ENCODE results near the gene CALN1. TPM values are rescaled to one million over a fixed set of nuclear protein-coding genes. Genes with fewer than 3 reads are reported as not detected.

Gene CALN1
- total RNA-seq, 5 donors from 2014 or later (not counting 1 experiment from before 2014, with no cell fraction given) = 0.03 to 0.26 (median 0.05) TPM

GRCh38 chr7:72435925-72436480, 23.9 kb upstream of the CALN1 start:
- CTCF ChIA-PET = no interaction called here
- H3K4me3 Mint-ChIP-seq = no peak overlapping the region

GRCh38 chr7:72435366-72435765, 23.2 kb upstream of the CALN1 start:
- Histone ChIP-seq H3K4me3 (ENCODE audit: control insufficient read depth in 1 of 2, extremely low read depth in 1 of 2, low read length in 1 of 2) (no peak overlapping the region), H3K9me3 (no peaks in the 10 kb centered on the region), H3K27ac (ENCODE audit: low read length) (no peak overlapping the region), H3K27me3 (replicated peaks in 1 of 2; ENCODE audit: control insufficient read depth in 2 of 2, extremely low read depth in 1 of 2, insufficient read depth in 2 of 2, low read length in 1 of 2) (peaks cover 0 to 9% of the 10 kb centered on the region in 2 experiments), H3K4me1 (ENCODE audit: control insufficient read depth in 1 of 2, extremely low read depth in 1 of 2, insufficient read depth in 2 of 2, low read length in 2 of 2) (no peaks in the 10 kb centered on the region), H3K36me3 (ENCODE audit: control insufficient read depth in 2 of 2, extremely low read depth in 1 of 2, insufficient read depth in 1 of 2, low read length in 1 of 2) (no peaks in the 10 kb centered on the region)
- H3K27me3 Mint-ChIP-seq = no peaks in the 10 kb centered on the region
- DNase-seq = no peak
- no peaks in the 10 kb centered on the region for H3K36me3 Mint-ChIP-seq
- H3K4me1 Mint-ChIP-seq = no peaks in the 10 kb centered on the region
- ChIA-PET POLR2A (no interaction called here), CTCF (no interaction called here)
- 51% methylated on average over 11 of the region's 15 CpGs for WGBS (ENCODE audit: insufficient coverage)
- no peak for ATAC-seq (replicated peaks in 1 of 4)
- no peaks in the 10 kb centered on the region for H3K9me3 Mint-ChIP-seq
- H3K4me3 Mint-ChIP-seq = no peak overlapping the region
- H3K27ac Mint-ChIP-seq = no peak overlapping the region

More at GRCh38 chr7:72435925-72436480, 23.9 kb upstream of the CALN1 start:
- Mint-ChIP-seq H3K27ac (no peak overlapping the region), H3K36me3 (no peaks in the 10 kb centered on the region), H3K9me3 (no peaks in the 10 kb centered on the region), H3K4me1 (no peaks in the 10 kb centered on the region), H3K27me3 (no peaks in the 10 kb centered on the region)
- H3K27ac ChIP-seq (ENCODE audit: low read length) = no peak overlapping the region
- DNase-seq = no peak
- no peaks in the 10 kb centered on the region for H3K4me1 ChIP-seq (ENCODE audit: control insufficient read depth in 1 of 2, extremely low read depth in 1 of 2, insufficient read depth in 2 of 2, low read length in 2 of 2)
- ATAC-seq (replicated peaks in 1 of 4) = no peak
- peaks cover 0 to 6% of the 10 kb centered on the region in 2 experiments for H3K27me3 ChIP-seq (replicated peaks in 1 of 2; ENCODE audit: control insufficient read depth in 2 of 2, extremely low read depth in 1 of 2, insufficient read depth in 2 of 2, low read length in 1 of 2)
- POLR2A ChIA-PET = no interaction called here
- H3K9me3 ChIP-seq = no peaks in the 10 kb centered on the region
- WGBS (ENCODE audit: insufficient coverage) = 83% methylated on average over 1 of the region's 5 CpGs
- H3K36me3 ChIP-seq (ENCODE audit: control insufficient read depth in 2 of 2, extremely low read depth in 1 of 2, insufficient read depth in 1 of 2, low read length in 1 of 2) = no peaks in the 10 kb centered on the region
- no peak overlapping the region for H3K4me3 ChIP-seq (ENCODE audit: control insufficient read depth in 1 of 2, extremely low read depth in 1 of 2, low read length in 1 of 2)

DNA sequence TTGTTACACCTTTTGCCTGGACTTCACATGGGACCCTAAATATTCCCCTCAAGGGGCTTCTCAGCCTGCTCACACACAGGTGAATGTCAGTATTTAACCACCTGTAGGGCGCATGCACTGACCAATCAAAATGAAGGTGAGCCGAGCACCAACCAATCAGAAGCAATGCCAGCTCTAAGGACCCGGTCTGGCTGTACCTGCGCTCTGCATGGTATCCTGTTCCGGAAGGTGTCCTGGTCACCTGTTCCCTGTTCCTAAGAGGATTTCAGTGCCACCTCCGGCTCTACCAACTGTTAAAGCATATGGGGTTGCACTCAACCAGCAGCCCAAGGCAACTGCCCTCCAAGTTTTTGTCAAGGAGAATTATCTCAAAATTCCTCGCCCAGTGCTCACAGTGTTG, 18.4 kb upstream of the CALN1 start:
- peaks cover 0 to 3% (median 0%) of the 10 kb centered on the region in 3 donors for H3K9me3 Mint-ChIP-seq
- H3K36me3 Mint-ChIP-seq = no peaks in the 10 kb centered on the region
- Histone ChIP-seq H3K36me3 (ENCODE audit: control insufficient read depth in 2 of 2, extremely low read depth in 1 of 2, insufficient read depth in 1 of 2, low read length in 1 of 2) (no peaks in the 10 kb centered on the region), H3K4me1 (ENCODE audit: control insufficient read depth in 1 of 2, extremely low read depth in 1 of 2, insufficient read depth in 2 of 2, low read length in 2 of 2) (no peaks in the 10 kb centered on the region), H3K4me3 (ENCODE audit: control insufficient read depth in 1 of 2, extremely low read depth in 1 of 2, low read length in 1 of 2) (no peak overlapping the region), H3K27me3 (replicated peaks in 1 of 2; ENCODE audit: control insufficient read depth in 2 of 2, extremely low read depth in 1 of 2, insufficient read depth in 2 of 2, low read length in 1 of 2) (peaks cover 0 to 11% of the 10 kb centered on the region in 2 experiments), H3K27ac (ENCODE audit: low read length) (no peak overlapping the region), H3K9me3 (no peaks in the 10 kb centered on the region)
- ATAC-seq (replicated peaks in 1 of 4) (no peak), DNase-seq (no peak)
- CTCF ChIA-PET = interaction anchor here in 1 of 2 donors (0.6 kb wide), 1 partner anchor 11 kb away, joined by 7 read pairs; no protein-coding TSS in a partner anchor
- no peak overlapping the region for H3K4me3 Mint-ChIP-seq
- H3K27me3 Mint-ChIP-seq = no peaks in the 10 kb centered on the region
- H3K4me1 Mint-ChIP-seq = no peaks in the 10 kb centered on the region
- POLR2A ChIA-PET = no interaction called here
- WGBS (ENCODE audit: insufficient coverage) = 96% methylated on average over 6 of the region's 7 CpGs
- no peak overlapping the region for H3K27ac Mint-ChIP-seq

GRCh38 chr7:72429316-72429715, 17.2 kb upstream of the CALN1 start:
- no peak overlapping the region for H3K4me3 Mint-ChIP-seq
- no CpG with 5 or more reads among the region's 5 CpGs for WGBS (ENCODE audit: insufficient coverage)
- ChIA-PET POLR2A (no interaction called here), CTCF (no interaction called here)
- H3K27me3 Mint-ChIP-seq = no peaks in the 10 kb centered on the region
- H3K4me1 ChIP-seq (ENCODE audit: control insufficient read depth in 1 of 2, extremely low read depth in 1 of 2, insufficient read depth in 2 of 2, low read length in 2 of 2) = no peaks in the 10 kb centered on the region
- no peaks in the 10 kb centered on the region for H3K36me3 ChIP-seq (ENCODE audit: control insufficient read depth in 2 of 2, extremely low read depth in 1 of 2, insufficient read depth in 1 of 2, low read length in 1 of 2)
- ATAC-seq (replicated peaks in 1 of 4) = no peak
- DNase-seq = no peak
- no peak overlapping the region for H3K27ac ChIP-seq (ENCODE audit: low read length)
- H3K9me3 Mint-ChIP-seq = peaks cover 0 to 3% (median 0%) of the 10 kb centered on the region in 3 donors
- H3K36me3 Mint-ChIP-seq = no peaks in the 10 kb centered on the region
- no peak overlapping the region for H3K27ac Mint-ChIP-seq
- no peak overlapping the region for H3K4me3 ChIP-seq (ENCODE audit: control insufficient read depth in 1 of 2, extremely low read depth in 1 of 2, low read length in 1 of 2)
- H3K9me3 ChIP-seq = no peaks in the 10 kb centered on the region
- peaks cover 0 to 11% of the 10 kb centered on the region in 2 experiments for H3K27me3 ChIP-seq (replicated peaks in 1 of 2; ENCODE audit: control insufficient read depth in 2 of 2, extremely low read depth in 1 of 2, insufficient read depth in 2 of 2, low read length in 1 of 2)
- no peaks in the 10 kb centered on the region for H3K4me1 Mint-ChIP-seq

- H3K4me3 Mint-ChIP-seq = no peak overlapping the region
- ATAC-seq (replicated peaks in 1 of 4) = no peak
Observed at GRCh38 chr7:72416846-72417245, 4.7 kb upstream of the CALN1 start.

GRCh38 chr7:72415586-72415985, 3.4 kb upstream of the CALN1 start:
- no peak overlapping the region for H3K4me3 Mint-ChIP-seq
- WGBS (ENCODE audit: insufficient coverage) = 96% methylated on average over 11 of the region's 11 CpGs

More at GRCh38 chr7:72416846-72417245, 4.7 kb upstream of the CALN1 start:
- H3K9me3 ChIP-seq = no peaks in the 10 kb centered on the region
- H3K36me3 ChIP-seq (ENCODE audit: control insufficient read depth in 2 of 2, extremely low read depth in 1 of 2, insufficient read depth in 1 of 2, low read length in 1 of 2) = no peaks in the 10 kb centered on the region
- H3K4me3 ChIP-seq (ENCODE audit: control insufficient read depth in 1 of 2, extremely low read depth in 1 of 2, low read length in 1 of 2) = no peak overlapping the region
- H3K27me3 ChIP-seq (replicated peaks in 1 of 2; ENCODE audit: control insufficient read depth in 2 of 2, extremely low read depth in 1 of 2, insufficient read depth in 2 of 2, low read length in 1 of 2) = no peaks in the 10 kb centered on the region
- CTCF ChIA-PET = no interaction called here
- no peak overlapping the region for H3K27ac ChIP-seq (ENCODE audit: low read length)
- POLR2A ChIA-PET = interaction anchor here in 1 of 2 donors (0.6 kb wide), 1 partner anchor 57 kb away, joined by 3 read pairs; no protein-coding TSS in a partner anchor
- no peaks in the 10 kb centered on the region for H3K27me3 Mint-ChIP-seq
- H3K9me3 Mint-ChIP-seq = peaks cover 0 to 4% (median 4%) of the 10 kb centered on the region in 3 donors
- no peaks in the 10 kb centered on the region for H3K4me1 Mint-ChIP-seq
- 95% methylated on average over 7 of the region's 8 CpGs for WGBS (ENCODE audit: insufficient coverage)
- H3K36me3 Mint-ChIP-seq = no peaks in the 10 kb centered on the region
- no peaks in the 10 kb centered on the region for H3K4me1 ChIP-seq (ENCODE audit: control insufficient read depth in 1 of 2, extremely low read depth in 1 of 2, insufficient read depth in 2 of 2, low read length in 2 of 2)
- no peak overlapping the region for H3K27ac Mint-ChIP-seq
- no peak for DNase-seq

More at GRCh38 chr7:72415586-72415985, 3.4 kb upstream of the CALN1 start:
- no peaks in the 10 kb centered on the region for H3K27me3 Mint-ChIP-seq
- no peak for DNase-seq
- H3K9me3 Mint-ChIP-seq = peaks cover 0 to 4% (median 0%) of the 10 kb centered on the region in 3 donors
- no peak overlapping the region for H3K27ac ChIP-seq (ENCODE audit: low read length)
- H3K4me1 Mint-ChIP-seq = no peaks in the 10 kb centered on the region
- H3K36me3 Mint-ChIP-seq = no peaks in the 10 kb centered on the region
- no peaks in the 10 kb centered on the region for H3K27me3 ChIP-seq (replicated peaks in 1 of 2; ENCODE audit: control insufficient read depth in 2 of 2, extremely low read depth in 1 of 2, insufficient read depth in 2 of 2, low read length in 1 of 2)
- no peak for ATAC-seq (replicated peaks in 1 of 4)
- H3K27ac Mint-ChIP-seq = no peak overlapping the region
- H3K4me3 ChIP-seq (ENCODE audit: control insufficient read depth in 1 of 2, extremely low read depth in 1 of 2, low read length in 1 of 2) = no peak overlapping the region
- no peaks in the 10 kb centered on the region for H3K4me1 ChIP-seq (ENCODE audit: control insufficient read depth in 1 of 2, extremely low read depth in 1 of 2, insufficient read depth in 2 of 2, low read length in 2 of 2)
- no peaks in the 10 kb centered on the region for H3K9me3 ChIP-seq
- ChIA-PET POLR2A (no interaction called here), CTCF (no interaction called here)
- no peaks in the 10 kb centered on the region for H3K36me3 ChIP-seq (ENCODE audit: control insufficient read depth in 2 of 2, extremely low read depth in 1 of 2, insufficient read depth in 1 of 2, low read length in 1 of 2)
